HCT116 (cell line): ENCODE results near the gene GRIA1. TPM values are rescaled to one million over a fixed set of nuclear protein-coding genes. Genes with fewer than 3 reads are reported as not detected.

ENCODE experiments used
- ATAC-seq: fragments of 200-7000 bp; cut with Tn5 transposase; 2 replicates; pipeline ENCODE4 v1.9.1; 2020; ENCODE audit warnings: mild to moderate bottlenecking, moderate library complexity
- BruUV-seq: library from RNA; stranded (reverse); fragments of 400-500 nt; replicated peaks from 2 replicates; lab custom pipeline; 2021; lab: Mats Ljungman, UMichigan
- CTCF ChIA-PET: fragments of 300-600 bp; sonication (Branson Sonifier 250); formaldehyde crosslinking; loops from one replicate; lab custom pipeline; 2021; ENCODE audit warnings: antibody characterized with exemption; lab: Charles Lee
- POLR2A ChIA-PET: fragments of 300-600, 350-600 bp; sonication (Branson Sonifier 250); formaldehyde crosslinking; loops from one replicate; lab custom pipeline; 2021; ENCODE audit warnings: antibody characterized with exemption; lab: Charles Lee
- RAD21 ChIA-PET, 2 experiments: fragments of 300-600 bp; sonication (Branson Sonifier 250); formaldehyde crosslinking; loops; one replicate each; lab custom pipeline; 2023; ENCODE audit warnings: low total read pairs in 2 of 2; ENCODE audit not compliant: uncharacterized antibody in 2 of 2, unreplicated experiment in 2 of 2, low non-redundant PET in 1 of 2; lab: Charles Lee
- DNase-seq: peaks from one replicate; pipeline ENCODE4 v3.0.0-alpha.2; 2010; ENCODE audit warnings: low read depth, low spot score
- H2AFZ ChIP-seq: fragments of 200-600 bp; shearing (Covaris generic), sonication (generic); 2 replicates; pipeline ENCODE4 v1.6.1; 2017; ENCODE audit warnings: low read depth, mixed run types, mixed read lengths, antibody characterized with exemption, low read length; ENCODE audit not compliant: poor library complexity, severe bottlenecking
- H3K27ac ChIP-seq: 2 replicates; pipeline ENCODE4 v1.5.1; 2012; ENCODE audit warnings: low read depth, low read length
- H3K27me3 ChIP-seq: fragments of 200-600 bp; sonication (generic); 2 replicates; pipeline ENCODE4 v1.6.1; 2016; ENCODE audit warnings: mixed run types, low read length, mixed read lengths; ENCODE audit not compliant: insufficient read depth
- H3K36me3 ChIP-seq, 2 experiments: fragments of 200-500 bp in 1 of 2; fragments of 200-600 bp in 1 of 2; sonication (Bioruptor generic) in 1 of 2; sonication (generic) in 1 of 2; 2 replicates each; pipeline versions ENCODE4 v1.5.1 to v1.6.1; 2014 to 2016; ENCODE audit warnings: low read length in 2 of 2, inconsistent platforms in 1 of 2, mixed read lengths in 1 of 2, mixed run types in 1 of 2; ENCODE audit not compliant: insufficient read depth in 2 of 2, control insufficient read depth in 1 of 2
- H3K4me1 ChIP-seq, 2 experiments: fragments of 200-600 bp in 1 of 2; sonication (generic) in 1 of 2; 2 replicates each; pipeline versions ENCODE4 v1.5.1 to v1.6.1; 2012 to 2017; ENCODE audit warnings: low read length in 2 of 2, inconsistent platforms in 1 of 2, mild to moderate bottlenecking in 1 of 2, mixed read lengths in 1 of 2, mixed run types in 1 of 2, moderate library complexity in 1 of 2; ENCODE audit not compliant: insufficient read depth in 2 of 2, control insufficient read depth in 1 of 2
- H3K4me2 ChIP-seq: fragments of 200-600 bp; sonication (generic); 2 replicates; pipeline ENCODE4 v1.6.1; 2017; ENCODE audit warnings: mixed run types, low read length, mixed read lengths
- H3K4me3 ChIP-seq, 2 experiments: fragments of 200-600 bp in 1 of 2; sonication (generic) in 1 of 2; replicated peaks in 1 of 2; 2 replicates each; pipeline ENCODE4 v1.5.1; 2011 to 2016; ENCODE audit warnings: low read length in 2 of 2, control low read depth in 1 of 2, low read depth in 1 of 2, mild to moderate bottlenecking in 1 of 2, mixed read lengths in 1 of 2, mixed run types in 1 of 2
- H3K79me2 ChIP-seq: fragments of 200-600 bp; sonication (generic); 2 replicates; pipeline ENCODE4 v1.6.1; 2017; ENCODE audit warnings: mild to moderate bottlenecking, mixed run types, low read length, moderate library complexity, mixed read lengths; ENCODE audit not compliant: insufficient read depth
- H3K9ac ChIP-seq: fragments of 200-600 bp; sonication (generic); 2 replicates; pipeline ENCODE4 v1.6.1; 2016; ENCODE audit warnings: low read length, mixed read lengths
- H3K9me2 ChIP-seq: fragments of 200-600 bp; sonication (generic), shearing (Covaris generic); 2 replicates; pipeline ENCODE4 v1.6.1; 2017; ENCODE audit warnings: mixed run types, mild to moderate bottlenecking, moderate library complexity; ENCODE audit not compliant: insufficient read depth
- H3K9me3 ChIP-seq, 2 experiments: fragments of 200-500 bp in 1 of 2; fragments of 200-600 bp in 1 of 2; sonication (Bioruptor generic) in 1 of 2; sonication (generic) in 1 of 2; 2 replicates each; pipeline ENCODE4 v1.6.1; 2014 to 2017; ENCODE audit warnings: low read length in 2 of 2, mixed read lengths in 2 of 2, inconsistent platforms in 1 of 2, low read depth in 1 of 2, mild to moderate bottlenecking in 1 of 2, mixed run types in 1 of 2, moderate library complexity in 1 of 2; ENCODE audit not compliant: control insufficient read depth in 1 of 2, insufficient read depth in 1 of 2
- H4K20me1 ChIP-seq: fragments of 200-600 bp; sonication (generic), shearing (Covaris generic); 2 replicates; pipeline ENCODE4 v1.6.1; 2017; ENCODE audit warnings: mixed run types, mild to moderate bottlenecking, moderate library complexity; ENCODE audit not compliant: insufficient read depth
- ATF3 ChIP-seq: IDR thresholded peaks from 2 replicates; pipeline ENCODE4 v1.6.1; 2012
- CBX3 ChIP-seq: IDR thresholded peaks from 2 replicates; pipeline ENCODE4 v1.6.1; 2012; ENCODE audit warnings: low read depth
- CEBPB ChIP-seq: IDR thresholded peaks from 2 replicates; pipeline ENCODE4 v1.6.1; 2012; ENCODE audit warnings: low read depth
- CTCF ChIP-seq, 3 experiments: fragments of 200-600 bp in 1 of 3; sonication (generic) in 1 of 3; IDR thresholded peaks in 2 of 3; conservative IDR thresholded peaks in 1 of 3; 2 replicates each; pipeline ENCODE4 v1.5.1; 2012 to 2017; ENCODE audit warnings: low read depth in 2 of 3, low read length in 2 of 3, antibody characterized with exemption in 1 of 3, borderline replicate concordance in 1 of 3, control low read depth in 1 of 3, mild to moderate bottlenecking in 1 of 3, mixed read lengths in 1 of 3, mixed run types in 1 of 3, moderate library complexity in 1 of 3; ENCODE audit not compliant: insufficient read depth in 1 of 3
- EGR1 ChIP-seq: IDR thresholded peaks from 2 replicates; pipeline ENCODE4 v1.6.1; 2012; ENCODE audit warnings: low read depth
- ELF1 ChIP-seq: IDR thresholded peaks from 2 replicates; pipeline ENCODE4 v1.6.1; 2012; ENCODE audit warnings: low read depth, borderline replicate concordance
- EZH2 ChIP-seq: fragments of 200-600 bp; sonication (generic); IDR thresholded peaks from 2 replicates; pipeline ENCODE4 v1.6.1; 2017; ENCODE audit warnings: antibody characterized with exemption, mixed run types
- FOSL1 ChIP-seq: IDR thresholded peaks from 2 replicates; pipeline ENCODE4 v1.6.1; 2012; ENCODE audit warnings: low read depth
- JUND ChIP-seq: IDR thresholded peaks from 2 replicates; pipeline ENCODE4 v1.6.1; 2012
- MAX ChIP-seq: IDR thresholded peaks from 2 replicates; pipeline ENCODE4 v1.6.1; 2012
- POLR2A ChIP-seq: IDR thresholded peaks from 2 replicates; pipeline ENCODE4 v1.7.0; 2011; ENCODE audit warnings: borderline replicate concordance; ENCODE audit not compliant: insufficient read depth, insufficient read length; ENCODE audit errors: extremely low read depth
- POLR2AphosphoS5 ChIP-seq: IDR thresholded peaks from 2 replicates; pipeline ENCODE4 v1.6.1; 2011; ENCODE audit warnings: mild to moderate bottlenecking, low read depth, low read length, moderate library complexity
- REST ChIP-seq: IDR thresholded peaks from 2 replicates; pipeline ENCODE4 v1.6.1; 2012; ENCODE audit warnings: low read depth
- SIN3A ChIP-seq: IDR thresholded peaks from 2 replicates; pipeline ENCODE4 v1.6.1; 2012; ENCODE audit warnings: low read depth
- SRF ChIP-seq: IDR thresholded peaks from 2 replicates; pipeline ENCODE4 v1.6.1; 2012; ENCODE audit warnings: low read depth
- TCF7L2 ChIP-seq: IDR thresholded peaks from 2 replicates; pipeline ENCODE4 v1.7.0; 2011; ENCODE audit warnings: borderline replicate concordance, inconsistent platforms; ENCODE audit not compliant: insufficient read depth, insufficient read length; ENCODE audit errors: extremely low read depth
- YY1 ChIP-seq: IDR thresholded peaks from 2 replicates; pipeline ENCODE4 v1.6.1; 2011; ENCODE audit warnings: low read length, low read depth, moderate library complexity, mild to moderate bottlenecking; ENCODE audit not compliant: insufficient replicate concordance; ENCODE audit errors: extremely low read depth
- ZBTB33 ChIP-seq: IDR thresholded peaks from 2 replicates; pipeline ENCODE4 v1.6.1; 2011; ENCODE audit warnings: mild to moderate bottlenecking, low read length, moderate library complexity; ENCODE audit not compliant: insufficient replicate concordance; ENCODE audit errors: extremely low read depth
- ZFX ChIP-seq: fragments of 450-650 bp; IDR thresholded peaks from 2 replicates; pipeline ENCODE4 v1.6.1; 2017
- ZNF274 ChIP-seq: fragments of 200-500 bp; sonication (Bioruptor generic); IDR thresholded peaks from 2 replicates; pipeline ENCODE4 v1.6.1; 2014; ENCODE audit warnings: mild to moderate bottlenecking, low read depth, low read length, inconsistent platforms
- intact Hi-C: fragments of 100-400 bp; cut with micrococcal nuclease; formaldehyde crosslinking; loops from 2 replicates; pipeline ENCODE4 v1.10.0; 2022
- total RNA-seq: library from RNA; stranded (reverse); gene quantifications from one replicate; pipeline ENCODE4 v1.2.1, GENCODE V29; 2021; ENCODE audit not compliant: unreplicated experiment

The GRIA1 gene
- total RNA-seq, 1 experiment from 2014 or later = not detected

- H3K36me3 ChIP-seq = no peaks in the 10 kb centered on the region
- no peak overlapping the region for H3K9ac ChIP-seq
- CTCF ChIA-PET = no interaction called here
- H3K4me1 ChIP-seq = no peaks in the 10 kb centered on the region
- no peak overlapping the region for H3K27ac ChIP-seq
- no peak overlapping the region for H3K4me2 ChIP-seq
- no peak overlapping the region for H2AFZ ChIP-seq
- no peak overlapping the region for H3K4me3 ChIP-seq
- TF ChIP-seq EGR1 = no peak
- no peak for TF ChIP-seq ZFX
- no peak for TF ChIP-seq JUND
- TF ChIP-seq ZNF274 = no peak
- TF ChIP-seq YY1 = no peak
- TF ChIP-seq MAX = no peak
- TF ChIP-seq POLR2AphosphoS5 = no peak
- TF ChIP-seq CBX3 = no peak
- no peak for TF ChIP-seq ELF1
- TF ChIP-seq SIN3A = no peak
- TF ChIP-seq ZBTB33 = no peak
- TF ChIP-seq FOSL1 = no peak
- TF ChIP-seq CTCF (IDR thresholded peaks at IDR 0.05 in 2 of 3, conservative IDR thresholded peaks at IDR 0.05 in 1 of 3; ENCODE audit: borderline replicate concordance in 1 of 3, insufficient read depth in 1 of 3, low read depth in 2 of 3, low read length in 2 of 3) = no peak
- TF ChIP-seq POLR2A = no peak
- no peak for TF ChIP-seq ATF3
- no peak for TF ChIP-seq CEBPB
- TF ChIP-seq EZH2 = no peak
- no peak for TF ChIP-seq SRF
- TF ChIP-seq TCF7L2 = no peak
- TF ChIP-seq REST = no peak
- DNase-seq = no peak
- H3K9me2 ChIP-seq = no peaks in the 10 kb centered on the region
- no TSS peak for BruUV-seq
- no peaks in the 10 kb centered on the region for H4K20me1 ChIP-seq
- H3K27me3 ChIP-seq = peaks cover 50% of the 10 kb centered on the region
- H3K9me3 ChIP-seq = no peaks in the 10 kb centered on the region
- RAD21 ChIA-PET = no interaction called here
- no peak for ATAC-seq
- POLR2A ChIA-PET = no interaction called here
- H3K79me2 ChIP-seq = no peaks in the 10 kb centered on the region
- intact Hi-C loops = no loop called here
Measured at GRCh38 chr5:153658149-153658548, 167.7 kb downstream of the GRIA1 start.
